Ureter (tissue), 1 donor: ENCODE measurements around the gene DGCR2. TPM values are rescaled to one million over a fixed set of nuclear protein-coding genes. Genes with fewer than 3 reads are reported as not detected.
"Not testable (repeated sequence)": the region's sequence is repeated elsewhere in the genome, so short reads cannot be mapped to it uniquely, and the experiment has no call there.

Experiments used
- DNase-seq: peaks from one replicate; pipeline ENCODE4 v3.0.0-alpha.2; 2020; ENCODE audit warnings: low spot score
- total RNA-seq: library from RNA; stranded (reverse); gene quantifications from one replicate; pipeline ENCODE4 v1.2.4, GENCODE V29; 2023
- donor health status: DM: yes; HTN: yes; CAD: no.

DGCR2 gene
- 68.7 TPM for total RNA-seq

- DNase-seq: peak; percentile 97
Measured at GRCh38 chr22:19122143-19122751, at the start of gene DGCR2. DGCR2 (minus strand) TSS chr22:19122412; CDS start chr22:19122206, 206 bp downstream.

DNA sequence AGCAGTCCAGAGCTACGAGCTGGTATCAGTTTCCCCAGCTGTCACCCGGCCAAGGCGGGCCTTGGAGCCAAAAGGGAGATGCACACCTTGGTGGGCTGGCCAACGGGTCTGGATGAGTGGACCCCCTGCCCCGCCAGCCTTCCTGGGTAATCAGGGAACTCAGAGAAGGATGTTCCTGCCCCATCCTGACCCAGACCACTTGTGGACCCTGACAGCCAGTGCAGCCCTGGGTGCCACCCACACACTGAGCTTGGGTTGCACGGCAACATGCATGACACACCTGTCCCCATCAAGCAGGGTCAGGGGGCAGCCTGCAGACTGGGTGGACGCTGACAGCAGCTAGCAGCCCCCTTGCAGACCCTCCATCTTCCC, 47.7 kb upstream of the DGCR2 start:
- no peak for DNase-seq

GRCh38 chr22:19169002-19169946, 47.1 kb upstream of the DGCR2 start:
- no peak for DNase-seq

DNA sequence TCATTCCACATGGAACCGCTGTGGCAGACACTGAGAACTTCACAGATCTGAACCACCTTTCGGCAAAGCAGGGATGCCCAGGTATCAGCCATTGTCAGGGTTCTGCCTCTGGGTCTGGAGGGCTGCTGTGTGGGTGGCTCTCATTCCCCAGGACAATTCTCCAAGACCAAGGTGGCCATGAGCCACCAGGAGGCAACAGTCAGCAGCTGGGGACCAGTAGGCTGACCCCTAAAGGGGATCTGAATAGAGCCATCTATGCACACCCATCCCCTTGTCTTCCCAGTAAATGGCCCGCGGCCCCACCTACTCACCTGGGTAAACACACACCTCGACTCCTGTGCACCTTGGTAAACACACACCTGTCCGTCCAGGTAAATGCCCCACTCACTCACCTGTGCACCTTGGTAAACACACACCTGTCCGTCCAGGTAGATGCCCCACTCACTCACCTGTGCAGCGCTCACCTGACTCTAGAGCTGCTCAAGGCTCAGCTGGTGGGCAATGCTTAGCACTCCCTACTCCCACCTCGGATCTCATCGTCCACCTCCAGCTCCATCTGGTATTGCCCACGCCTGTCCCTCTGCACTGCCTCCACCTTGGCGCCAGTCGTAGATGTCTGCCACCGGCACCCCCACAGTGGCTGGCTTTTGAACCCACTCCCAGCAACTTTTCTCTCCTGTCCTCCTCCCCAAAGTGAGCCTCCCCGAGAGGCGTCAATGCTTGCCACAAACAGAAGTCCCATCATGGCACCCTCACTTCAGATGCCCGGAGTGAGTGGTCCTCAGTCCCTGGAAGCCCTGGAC, 46.1 kb upstream of the DGCR2 start:
- DNase-seq: no peak

DNA sequence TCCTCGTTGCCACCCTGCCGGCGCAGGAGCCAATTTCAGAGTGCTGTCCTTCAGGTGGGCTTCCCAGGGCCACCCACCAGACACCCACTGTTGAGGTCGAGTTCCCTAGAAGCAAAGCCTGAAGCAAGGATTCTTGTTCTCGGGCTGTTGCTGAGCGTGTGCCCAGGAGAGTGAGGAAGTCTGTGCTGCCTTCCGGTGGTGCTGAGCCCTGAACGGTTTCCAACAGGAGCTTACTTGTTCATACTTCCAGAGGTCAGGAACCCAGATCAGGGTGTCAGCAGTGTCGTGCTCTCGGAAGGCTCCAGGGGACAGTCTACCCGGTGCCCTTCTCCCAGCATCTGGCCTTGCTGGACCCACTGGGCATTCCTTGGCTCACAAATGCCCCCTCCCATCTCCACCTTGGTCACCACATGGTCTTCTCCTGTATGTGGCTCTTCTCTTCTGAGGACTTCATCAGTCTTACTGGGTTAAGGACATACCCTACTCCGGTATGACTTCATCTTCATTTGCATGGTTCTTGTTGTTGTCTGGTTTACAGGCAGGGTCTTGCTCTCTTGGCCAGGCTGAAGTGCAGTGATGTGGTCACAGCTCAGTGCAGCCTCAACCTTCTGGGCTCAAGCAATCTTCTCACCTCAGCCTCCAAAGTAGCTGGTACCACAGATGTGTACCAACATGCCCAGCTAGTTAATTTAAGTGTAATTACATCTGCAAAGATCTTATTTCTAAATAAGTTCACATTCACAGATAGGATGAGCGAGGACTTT, 45.1 kb upstream of the DGCR2 start:
- no peak for DNase-seq

- no peak for DNase-seq
Measured at GRCh38 chr22:19166421-19166820, 44.2 kb upstream of the DGCR2 start.

- DNase-seq: no peak
Measured at GRCh38 chr22:19164425-19164824, 42.2 kb upstream of the DGCR2 start.

- not testable (repeated sequence) for DNase-seq
Measured at GRCh38 chr22:19158649-19159048, 36.4 kb upstream of the DGCR2 start.

- not testable (repeated sequence) for DNase-seq
Measured at GRCh38 chr22:19156109-19156508, 33.9 kb upstream of the DGCR2 start.

- no peak for DNase-seq
Measured at GRCh38 chr22:19152942-19153883, 31.0 kb upstream of the DGCR2 start.

DNA sequence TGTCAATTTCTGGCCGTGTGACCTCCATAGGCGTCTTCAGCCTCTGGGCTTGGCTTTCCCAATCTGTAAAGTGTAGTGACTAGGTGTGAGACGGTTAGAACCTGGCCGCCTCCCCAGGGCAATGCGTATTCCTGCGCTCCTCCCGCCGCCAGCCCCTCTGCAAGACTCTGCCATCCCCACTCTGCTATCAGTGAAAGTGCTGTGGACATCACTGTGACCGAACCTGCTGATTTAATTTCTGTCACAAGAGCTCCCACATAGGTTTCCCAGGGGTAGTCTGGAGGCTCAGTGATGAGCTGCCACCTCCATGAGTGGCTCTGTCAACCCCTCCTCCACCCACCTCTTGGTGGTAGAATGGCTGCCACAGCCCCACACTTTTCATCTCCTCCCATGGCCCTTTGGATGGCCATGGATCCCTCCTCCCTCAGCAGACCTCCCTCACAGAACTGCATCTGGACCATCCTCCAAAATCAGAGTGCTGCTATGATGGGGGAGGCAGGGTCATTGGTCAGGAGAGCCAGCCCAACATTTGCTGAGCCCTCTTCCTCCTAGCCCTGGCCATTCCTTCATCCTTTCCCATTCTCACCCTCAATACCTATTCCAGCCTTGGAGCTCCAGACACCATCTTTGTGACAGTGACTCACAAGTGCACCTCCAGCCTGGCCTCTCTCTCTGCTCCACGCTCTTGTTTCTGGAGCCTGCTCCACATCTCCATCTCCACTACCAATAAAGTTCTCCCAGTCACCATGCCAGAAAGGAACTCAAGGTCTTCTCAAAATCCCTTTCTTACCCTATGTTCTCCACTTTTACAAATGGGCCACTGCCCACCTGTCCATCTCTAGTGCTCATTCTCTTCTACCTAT, 29.3 kb upstream of the DGCR2 start:
- DNase-seq: no peak

DNA sequence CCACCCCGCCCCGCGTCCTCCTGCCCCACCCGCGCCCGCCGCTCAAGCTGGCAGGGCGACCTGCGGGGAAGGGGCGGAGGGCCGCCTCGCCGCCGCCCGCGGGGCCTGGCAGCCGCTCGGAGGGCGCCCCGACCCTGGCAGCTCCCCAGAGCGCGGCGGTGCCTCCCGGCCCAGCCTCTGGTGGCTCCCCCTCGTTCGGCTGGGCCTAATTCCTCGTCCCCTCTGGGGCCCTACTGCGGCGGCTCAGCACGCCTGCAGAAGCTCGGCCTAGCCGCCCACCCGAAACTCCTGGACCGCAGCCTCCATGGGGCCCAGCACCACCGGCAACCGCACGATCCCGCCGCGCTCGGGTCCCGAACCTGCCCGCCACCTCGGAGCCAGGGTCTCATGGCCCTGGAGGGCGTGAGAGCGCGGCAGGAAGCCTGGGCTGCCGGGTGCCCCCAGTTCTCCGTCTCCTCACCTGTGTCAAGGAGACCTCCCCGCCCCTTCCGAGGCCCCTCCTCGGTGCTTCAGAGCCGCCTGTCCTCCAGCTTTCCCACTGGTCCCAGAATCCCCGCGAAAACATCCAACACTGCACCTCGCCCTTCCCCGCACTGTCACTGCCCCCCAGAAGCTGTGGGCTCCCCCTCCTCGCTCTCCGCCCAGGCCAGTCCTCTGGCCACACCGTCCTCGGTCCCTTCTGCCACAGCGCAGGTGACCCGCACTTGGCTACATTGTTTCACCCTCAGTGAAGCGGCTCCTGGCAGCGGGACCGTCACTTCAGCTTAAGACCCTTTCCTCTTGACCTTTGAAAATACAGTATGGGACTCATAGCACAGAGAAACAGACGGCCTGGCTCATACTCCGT, 28.5 kb upstream of the DGCR2 start:
- DNase-seq: no peak

GRCh38 chr22:19149991-19150390, 27.8 kb upstream of the DGCR2 start, which contains the start of gene GSC2:
GSC2 (minus strand) TSS chr22:19150292; CDS start chr22:19150283, 9 bp downstream.
- no peak for DNase-seq

GRCh38 chr22:19149047-19149883, 27.1 kb upstream of the DGCR2 start:
- DNase-seq: no peak

GRCh38 chr22:19148417-19149046, 26.3 kb upstream of the DGCR2 start:
- no peak for DNase-seq

DNA sequence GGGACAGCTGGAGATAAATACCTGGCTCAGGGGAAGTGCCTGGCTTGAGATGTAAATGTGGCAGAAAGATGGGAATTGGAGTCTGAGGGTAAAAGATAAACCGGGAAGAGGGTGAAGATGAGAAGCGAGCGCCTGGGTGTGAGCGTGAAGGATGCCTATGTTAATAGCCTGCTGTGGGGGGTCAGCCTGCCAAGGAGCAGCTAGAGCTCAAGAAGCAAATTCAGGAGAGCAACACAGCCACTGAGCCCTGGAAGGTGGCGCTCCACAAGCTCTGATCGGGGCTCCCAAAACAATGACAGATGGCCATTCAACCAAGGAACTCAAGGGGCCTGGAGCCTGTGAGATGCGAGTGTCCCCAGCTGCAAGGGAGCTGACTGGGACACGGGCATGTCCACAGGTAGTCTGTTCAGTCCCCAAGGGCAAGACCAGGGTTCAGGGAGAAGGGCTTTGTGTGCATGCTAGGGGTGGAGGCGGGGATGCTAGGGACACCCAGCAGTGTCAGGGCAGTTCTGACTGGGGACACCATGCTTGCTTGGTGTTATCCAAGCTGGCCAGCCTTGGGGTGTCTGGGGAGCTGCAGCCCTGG, 25.1 kb upstream of the DGCR2 start:
- no peak for DNase-seq
